Neutrophil (primary cell): ENCODE data around the gene SINHCAF.

ENCODE experiments used
- H3K27ac ChIP-seq: fragments of 200-600 bp; sonication (generic); 2 replicates; pipeline ENCODE4 v1.5.1; 2016; ENCODE audit warnings: mild to moderate bottlenecking, moderate library complexity
- H3K27me3 ChIP-seq: fragments of 200-600 bp; sonication (generic); 2 replicates; pipeline ENCODE4 v1.6.0; 2016; ENCODE audit warnings: mild to moderate bottlenecking
- H3K36me3 ChIP-seq: fragments of 200-600 bp; sonication (generic); 2 replicates; pipeline ENCODE4 v1.5.1; 2017
- H3K4me1 ChIP-seq, 2 experiments: fragments of 200-600 bp in 1 of 2; sonication (generic) in 1 of 2; 1 replicate in 1 of 2; 2 replicates in 1 of 2; pipeline versions ENCODE4 v1.5.1 to v1.6.1; 2013 to 2016; ENCODE audit warnings: low read depth in 1 of 2, low read length in 1 of 2, mild to moderate bottlenecking in 1 of 2, moderate library complexity in 1 of 2; ENCODE audit not compliant: control insufficient read depth in 1 of 2, insufficient read depth in 1 of 2
- H3K4me3 ChIP-seq, 2 experiments: fragments of 200-600 bp in 1 of 2; sonication (generic) in 1 of 2; 1 replicate in 1 of 2; 2 replicates in 1 of 2; pipeline ENCODE4 v1.5.1; 2013 to 2016; ENCODE audit warnings: low read depth in 1 of 2, low read length in 1 of 2, mild to moderate bottlenecking in 1 of 2, moderate library complexity in 1 of 2
- H3K9me3 ChIP-seq: fragments of 200-600 bp; sonication (generic); 2 replicates; pipeline ENCODE4 v1.5.1; 2016
- CTCF ChIP-seq: fragments of 200-600 bp; sonication (generic); IDR thresholded peaks from 2 replicates; pipeline ENCODE4 v1.5.1; 2016; ENCODE audit warnings: antibody characterized with exemption

SINHCAF gene

GRCh38 chr12:31300783-31301182 lies 25.2 kb downstream of the SINHCAF start:
- no peaks in the 10 kb centered on the region for H3K9me3 ChIP-seq
- peaks cover 24% of the 10 kb centered on the region for H3K36me3 ChIP-seq
- no peak overlapping the region for H3K4me3 ChIP-seq

GRCh38 chr12:31300341-31300740 lies 25.6 kb downstream of the SINHCAF start:
- H3K36me3 ChIP-seq = peaks cover 27% of the 10 kb centered on the region
- no peak for TF ChIP-seq CTCF
- H3K27ac ChIP-seq = peak overlapping the region; percentile 49

More at GRCh38 chr12:31300783-31301182, 25.2 kb downstream of the SINHCAF start:
- no peaks in the 10 kb centered on the region for H3K27me3 ChIP-seq
- TF ChIP-seq CTCF = no peak
- H3K27ac ChIP-seq = peak overlapping the region; percentile 49
- no peaks in the 10 kb centered on the region for H3K4me1 ChIP-seq

GRCh38 chr12:31298922-31299321 lies 27.0 kb downstream of the SINHCAF start:
- Histone ChIP-seq H3K4me1 (no peaks in the 10 kb centered on the region), H3K36me3 (peaks cover 32% of the 10 kb centered on the region), H3K9me3 (no peaks in the 10 kb centered on the region), H3K27ac (no peak overlapping the region), H3K27me3 (no peaks in the 10 kb centered on the region), H3K4me3 (no peak overlapping the region)
- TF ChIP-seq CTCF = no peak

More at GRCh38 chr12:31300341-31300740, 25.6 kb downstream of the SINHCAF start:
- H3K4me3 ChIP-seq = no peak overlapping the region
- H3K4me1 ChIP-seq = no peaks in the 10 kb centered on the region
- H3K9me3 ChIP-seq = no peaks in the 10 kb centered on the region
- no peaks in the 10 kb centered on the region for H3K27me3 ChIP-seq

GRCh38 chr12:31298515-31298910 lies 27.4 kb downstream of the SINHCAF start:
- Histone ChIP-seq H3K27me3 (no peaks in the 10 kb centered on the region), H3K9me3 (no peaks in the 10 kb centered on the region), H3K4me1 (no peaks in the 10 kb centered on the region), H3K36me3 (peaks cover 33% of the 10 kb centered on the region), H3K4me3 (no peak overlapping the region), H3K27ac (no peak overlapping the region)
- no peak for TF ChIP-seq CTCF

GRCh38 chr12:31297572-31298514 lies 28.1 kb downstream of the SINHCAF start:
- H3K27me3 ChIP-seq = no peaks in the 10 kb centered on the region
- no peak overlapping the region for H3K27ac ChIP-seq
- H3K36me3 ChIP-seq = peaks cover 36% of the 10 kb centered on the region
- no peaks in the 10 kb centered on the region for H3K9me3 ChIP-seq
- H3K4me1 ChIP-seq = no peaks in the 10 kb centered on the region
- no peak for TF ChIP-seq CTCF
- no peak overlapping the region for H3K4me3 ChIP-seq
